Astrocyte of the cerebellum (primary cell): Measurements from ENCODE around the gene EPX.

ENCODE experiments used
- DNase-seq: peaks from one replicate; pipeline ENCODE4 v3.0.0-alpha.2; 2011; ENCODE audit warnings: low read depth
- H3K4me3 ChIP-seq: 2 replicates; pipeline ENCODE4 v1.5.1; 2011; ENCODE audit warnings: mild to moderate bottlenecking, low read depth, low read length, moderate library complexity
- CTCF ChIP-seq: IDR thresholded peaks from 2 replicates; pipeline ENCODE4 v1.5.1; 2012; ENCODE audit warnings: low read length, low read depth, moderate library complexity, mild to moderate bottlenecking; ENCODE audit errors: missing control alignments
- in situ Hi-C: cut with HindIII; loops from 2 replicates; pipeline ENCODE4 v1.10.0; 2017; ENCODE audit warnings: low sequenced_read_pairs

EPX gene

GRCh38 chr17:58166682-58167081 is 25.8 kb upstream of the EPX start, which contains the start of gene OR4D2:
Gene OR4D2 (plus strand): TSS chr17:58166982. CDS start chr17:58169656, 2,674 bp downstream.
- in situ Hi-C loops, result no loop called here
- H3K4me3 ChIP-seq, result no peak within 1 kb of the TSS
- DNase-seq, result no peak
- no peak for TF ChIP-seq CTCF

- DNase-seq, result no peak
- in situ Hi-C loops, result loop anchor here (5.0 kb wide), 1 partner anchor 67 kb away; the partner anchor contains the start of gene LPO
- H3K4me3 ChIP-seq, result no peak overlapping the region
- TF ChIP-seq CTCF, result no peak
These were observed 21.9 kb upstream of the EPX start for GRCh38 chr17:58170622-58171021.

- TF ChIP-seq CTCF, result peak; percentile 50
These were observed 20.0 kb upstream of the EPX start for GRCh38 chr17:58172369-58173071.

GRCh38 chr17:58174871-58175270 is 17.7 kb upstream of the EPX start:
- H3K4me3 ChIP-seq, result no peak overlapping the region
- DNase-seq, result no peak
- in situ Hi-C loops, result loop anchor here (5.0 kb wide), 1 partner anchor 62 kb away; the partner anchor contains the start of gene LPO
- no peak for TF ChIP-seq CTCF

More at GRCh38 chr17:58172369-58173071, 20.0 kb upstream of the EPX start:
- no peak overlapping the region for H3K4me3 ChIP-seq
- in situ Hi-C loops, result loop anchor here (5.0 kb wide), 1 partner anchor 65 kb away; the partner anchor contains the start of gene LPO
- no peak for DNase-seq

GRCh38 chr17:58176200-58176599 is 16.3 kb upstream of the EPX start:
- DNase-seq, result no peak
- H3K4me3 ChIP-seq, result no peak overlapping the region
- in situ Hi-C loops, result no loop called here
- TF ChIP-seq CTCF, result no peak

- in situ Hi-C loops, result no loop called here
- no peak for DNase-seq
- H3K4me3 ChIP-seq, result no peak overlapping the region
- no peak for TF ChIP-seq CTCF
These were observed 10.7 kb upstream of the EPX start for GRCh38 chr17:58181796-58182195.
